Measurements from ENCODE around the gene MAEA. TPM values are rescaled to one million over a fixed set of nuclear protein-coding genes. Genes with fewer than 3 reads are reported as not detected.

The MAEA gene
- total and polyA plus RNA-seq, 2 experiments from 2014 or later, result 49.8 to 99.0 TPM

GRCh38 chr4:1310031-1310795 lies 20.5 kb downstream of the MAEA start:
- Mint-ChIP-seq H3K27ac (peak overlapping the region; percentile 52; the same call in 1 of the 2 replicates), H3K27me3 (ENCODE audit: insufficient read depth, low read depth, poor library complexity) (peaks cover 3% of the 10 kb centered on the region), H3K9me3 (peaks cover 6% of the 10 kb centered on the region; the same call in 1 of the 3 replicates), H3K4me3 (peak overlapping the region; percentile 62), H3K36me3 (ENCODE audit: low read depth) (peaks cover 41% of the 10 kb centered on the region), H3K4me1 (peaks cover 24% of the 10 kb centered on the region)
- Histone ChIP-seq H3K79me2 (replicated peaks; ENCODE audit: insufficient read depth) (peaks cover 86% of the 10 kb centered on the region), H3K4me2 (peak overlapping the region; percentile 77), H3K4me1 (ENCODE audit: insufficient read depth) (peaks cover 8% of the 10 kb centered on the region), H3K27me3 (ENCODE audit: insufficient read depth) (no peaks in the 10 kb centered on the region), H3F3A (replicated peaks; ENCODE audit: low read depth) (peaks cover 6% of the 10 kb centered on the region; the same call in 1 of the 2 replicates), H3K36me3 (ENCODE audit: insufficient read depth) (peaks cover 20% of the 10 kb centered on the region), H3K9me2 (ENCODE audit: insufficient read depth) (no peaks in the 10 kb centered on the region), H3K27ac (ENCODE audit: low read depth) (peak overlapping the region; percentile 83; the same call in 1 of the 2 replicates), H3K4me3 (peak overlapping the region; percentile 49), H2AFZ (no peak overlapping the region), H4K20me1 (replicated peaks; ENCODE audit: insufficient read depth) (peaks cover 23% of the 10 kb centered on the region)
- DNase-seq (ENCODE audit: low spot score) (no peak), ATAC-seq (no peak)
- no peak for TF ChIP-seq ZNF114 (CRISPR knock-in tag; IDR thresholded peaks at IDR 0.05)
- no peak for TF ChIP-seq STAT1 (IDR thresholded peaks at IDR 0.05; ENCODE audit: unreplicated experiment)
- no peak for TF ChIP-seq CTCF (conservative IDR thresholded peaks at IDR 0.05; ENCODE audit: low read depth in 2 of 2)
- TF ChIP-seq ETS1 (IDR thresholded peaks at IDR 0.05), result no peak
- no peak for TF ChIP-seq POLR2AphosphoS5 (IDR thresholded peaks at IDR 0.05; ENCODE audit: low read depth)

GRCh38 chr4:1310796-1311631 lies 21.3 kb downstream of the MAEA start:
- H3K27me3 ChIP-seq (ENCODE audit: insufficient read depth), result no peaks in the 10 kb centered on the region
- no peak for DNase-seq (ENCODE audit: low spot score)
- H3K27ac Mint-ChIP-seq, result no peak overlapping the region
- H3K4me1 ChIP-seq (ENCODE audit: insufficient read depth), result peaks cover 8% of the 10 kb centered on the region
- H3K27me3 Mint-ChIP-seq (ENCODE audit: insufficient read depth, low read depth, poor library complexity), result peaks cover 3% of the 10 kb centered on the region
- no peak overlapping the region for H2AFZ ChIP-seq
- ATAC-seq, result no peak
- H3K4me1 Mint-ChIP-seq, result peaks cover 19% of the 10 kb centered on the region
- no peak overlapping the region for H3K4me2 ChIP-seq
- no peaks in the 10 kb centered on the region for H3K9me2 ChIP-seq (ENCODE audit: insufficient read depth)
- H3K36me3 ChIP-seq (ENCODE audit: insufficient read depth), result peaks cover 20% of the 10 kb centered on the region
- no peak overlapping the region for H3K4me3 ChIP-seq
- H3K9me3 Mint-ChIP-seq, result peaks cover 6% of the 10 kb centered on the region; the same call in 1 of the 3 replicates
- H3K79me2 ChIP-seq (replicated peaks; ENCODE audit: insufficient read depth), result peaks cover 78% of the 10 kb centered on the region
- peaks cover 45% of the 10 kb centered on the region for H3K36me3 Mint-ChIP-seq (ENCODE audit: low read depth)
- H3K4me3 Mint-ChIP-seq, result no peak overlapping the region
- H3K27ac ChIP-seq (ENCODE audit: low read depth), result no peak overlapping the region
- peaks cover 6% of the 10 kb centered on the region; the same call in 1 of the 2 replicates for H3F3A ChIP-seq (replicated peaks; ENCODE audit: low read depth)
- peaks cover 18% of the 10 kb centered on the region for H4K20me1 ChIP-seq (replicated peaks; ENCODE audit: insufficient read depth)
- TF ChIP-seq ZNF114 (CRISPR knock-in tag; IDR thresholded peaks at IDR 0.05), result no peak
- no peak for TF ChIP-seq JUNB (IDR thresholded peaks at IDR 0.05; ENCODE audit: unreplicated experiment)
- TF ChIP-seq EZH2phosphoT487 (IDR thresholded peaks at IDR 0.05; ENCODE audit: unreplicated experiment), result no peak
- no peak for TF ChIP-seq CTCF (conservative IDR thresholded peaks at IDR 0.05; ENCODE audit: low read depth in 2 of 2)
- TF ChIP-seq EZH2 (IDR thresholded peaks at IDR 0.05; ENCODE audit: low read depth, unreplicated experiment), result no peak
- no peak for TF ChIP-seq POLR2AphosphoS5 (IDR thresholded peaks at IDR 0.05; ENCODE audit: low read depth)
